Measurements from ENCODE around the gene PFKFB1.
"Not testable (repeated sequence)": the region's sequence is repeated elsewhere in the genome, so short reads cannot be mapped to it uniquely, and the experiment has no call there.

Gene PFKFB1

DNA sequence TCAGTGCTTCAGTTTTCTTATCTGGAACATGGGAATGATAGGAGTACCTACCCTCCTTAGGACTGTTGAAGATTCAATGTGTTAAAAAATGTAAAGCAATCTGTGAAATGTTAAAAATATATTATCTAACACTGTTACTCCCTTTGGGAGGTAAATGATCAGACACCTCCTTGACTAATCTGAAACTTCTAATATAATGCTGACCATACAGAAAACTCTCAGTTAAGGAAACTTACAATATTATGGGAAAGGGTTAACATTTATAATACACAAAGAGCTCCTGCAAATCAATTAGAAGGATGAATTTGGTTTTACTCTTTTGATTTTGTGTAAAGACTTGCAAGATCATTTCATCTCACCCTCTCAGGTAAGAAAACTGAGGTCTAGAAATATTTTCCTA, 1.6 kb upstream of the PFKFB1 start:
- H3K4me3 ChIP-seq (ENCODE audit: control insufficient read depth, low read depth, low read length): no peak overlapping the region
- DNase-seq (ENCODE audit: low read depth): no peak
- TF ChIP-seq, protein P1, sequence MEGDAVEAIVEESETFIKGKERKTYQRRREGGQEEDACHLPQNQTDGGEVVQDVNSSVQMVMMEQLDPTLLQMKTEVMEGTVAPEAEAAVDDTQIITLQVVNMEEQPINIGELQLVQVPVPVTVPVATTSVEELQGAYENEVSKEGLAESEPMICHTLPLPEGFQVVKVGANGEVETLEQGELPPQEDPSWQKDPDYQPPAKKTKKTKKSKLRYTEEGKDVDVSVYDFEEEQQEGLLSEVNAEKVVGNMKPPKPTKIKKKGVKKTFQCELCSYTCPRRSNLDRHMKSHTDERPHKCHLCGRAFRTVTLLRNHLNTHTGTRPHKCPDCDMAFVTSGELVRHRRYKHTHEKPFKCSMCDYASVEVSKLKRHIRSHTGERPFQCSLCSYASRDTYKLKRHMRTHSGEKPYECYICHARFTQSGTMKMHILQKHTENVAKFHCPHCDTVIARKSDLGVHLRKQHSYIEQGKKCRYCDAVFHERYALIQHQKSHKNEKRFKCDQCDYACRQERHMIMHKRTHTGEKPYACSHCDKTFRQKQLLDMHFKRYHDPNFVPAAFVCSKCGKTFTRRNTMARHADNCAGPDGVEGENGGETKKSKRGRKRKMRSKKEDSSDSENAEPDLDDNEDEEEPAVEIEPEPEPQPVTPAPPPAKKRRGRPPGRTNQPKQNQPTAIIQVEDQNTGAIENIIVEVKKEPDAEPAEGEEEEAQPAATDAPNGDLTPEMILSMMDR (conservative IDR thresholded peaks at IDR 0.05; ENCODE audit: control insufficient read depth, insufficient read depth, low read depth, low read length): no peak

DNA sequence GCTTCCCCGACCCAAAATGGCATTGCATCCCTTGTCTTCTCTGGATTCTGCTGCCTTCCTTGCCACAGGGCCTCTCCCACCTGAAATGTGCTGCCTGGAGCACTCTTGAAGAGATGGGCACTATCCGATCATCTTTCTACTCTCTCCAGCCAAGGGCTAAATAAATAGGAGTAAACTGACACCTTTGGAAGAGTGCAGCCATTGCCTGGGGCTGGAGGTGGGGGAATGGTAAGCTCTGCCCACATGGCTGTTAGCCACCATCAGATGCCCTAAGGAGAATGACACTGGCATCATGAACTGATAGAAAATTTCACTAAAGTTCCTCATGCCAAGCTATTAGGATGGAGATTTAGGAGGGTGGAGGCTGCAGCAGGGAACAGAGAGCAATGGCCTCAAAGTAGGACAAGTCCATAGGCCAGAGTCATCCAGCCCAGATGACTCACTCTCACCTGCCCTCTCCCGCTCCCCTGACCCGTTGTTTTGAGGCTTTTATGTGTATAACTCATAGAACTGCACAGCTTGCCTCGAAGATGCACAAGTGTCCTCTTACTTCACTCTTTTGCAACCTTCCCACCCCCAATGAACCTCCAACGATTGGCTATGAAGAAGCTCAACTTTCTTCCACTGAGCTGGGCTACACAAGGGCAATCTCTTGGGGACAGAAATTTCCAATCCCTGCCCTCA, 822 bp upstream of the PFKFB1 start:
- TF ChIP-seq, protein P1 (conservative IDR thresholded peaks at IDR 0.05; ENCODE audit: control insufficient read depth, insufficient read depth, low read depth, low read length): no peak
- no peak for DNase-seq (ENCODE audit: low read depth)
- no peak overlapping the region for H3K4me3 ChIP-seq (ENCODE audit: control insufficient read depth, low read depth, low read length)

DNA sequence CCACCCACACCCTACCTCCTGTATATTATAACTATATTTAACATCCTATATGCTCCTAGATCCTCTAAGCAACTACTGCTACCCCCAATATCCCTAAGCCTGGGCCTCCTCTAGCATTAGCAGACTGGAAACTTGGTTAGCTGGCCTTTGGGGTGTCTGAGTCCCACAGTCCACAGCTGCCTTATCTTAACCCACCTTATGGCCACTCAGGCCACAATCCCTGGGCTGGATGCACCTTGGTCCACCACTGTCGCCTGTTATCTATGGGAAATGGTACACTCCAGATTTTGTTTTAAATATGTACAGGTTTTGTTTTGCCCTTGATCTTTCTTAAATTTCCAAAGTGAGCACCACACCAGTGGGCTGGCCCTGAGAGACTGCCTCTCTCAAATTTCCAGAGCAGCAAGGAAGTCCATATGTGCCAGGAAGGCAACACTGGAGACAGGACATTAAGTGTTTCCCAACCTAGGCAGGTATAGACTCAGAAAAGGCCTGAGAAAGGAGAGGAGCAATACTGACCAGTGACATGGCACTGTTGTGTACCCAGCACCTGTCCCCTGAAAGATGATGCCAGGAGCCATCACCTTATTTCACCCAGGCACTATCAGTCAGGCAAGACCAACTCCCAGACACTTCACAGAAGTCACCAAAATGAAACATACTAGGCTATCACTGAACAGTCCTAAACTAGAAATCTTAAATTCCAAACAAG, 921 bp downstream of the PFKFB1 start:
- TF ChIP-seq, protein P1 (conservative IDR thresholded peaks at IDR 0.05; ENCODE audit: control insufficient read depth, insufficient read depth, low read depth, low read length): no peak
- H3K4me3 ChIP-seq (ENCODE audit: control insufficient read depth, low read depth, low read length): no peak overlapping the region
- DNase-seq (ENCODE audit: low read depth): no peak

DNA sequence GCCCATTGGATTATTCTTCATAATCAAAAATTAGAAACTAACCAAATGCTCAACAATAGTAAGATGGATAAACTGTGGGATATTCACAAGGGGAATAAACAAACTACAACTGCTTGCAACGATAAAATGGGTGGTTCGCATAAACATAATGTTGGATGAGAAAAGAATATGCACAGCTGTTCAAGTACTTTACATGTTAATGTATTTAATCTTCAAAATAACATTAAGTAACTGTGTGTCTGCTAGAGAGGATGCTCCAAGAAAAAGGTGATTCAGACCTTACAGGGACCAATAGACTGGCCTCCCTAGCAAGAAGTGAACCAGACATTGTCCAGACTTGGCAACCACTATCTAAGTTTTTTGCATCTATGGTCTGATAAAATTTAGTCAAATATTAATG, 2.3 kb downstream of the PFKFB1 start:
- DNase-seq (ENCODE audit: low read depth): no peak
- TF ChIP-seq, protein P1 (conservative IDR thresholded peaks at IDR 0.05; ENCODE audit: control insufficient read depth, insufficient read depth, low read depth, low read length): no peak
- H3K4me3 ChIP-seq (ENCODE audit: control insufficient read depth, low read depth, low read length): no peak overlapping the region

DNA sequence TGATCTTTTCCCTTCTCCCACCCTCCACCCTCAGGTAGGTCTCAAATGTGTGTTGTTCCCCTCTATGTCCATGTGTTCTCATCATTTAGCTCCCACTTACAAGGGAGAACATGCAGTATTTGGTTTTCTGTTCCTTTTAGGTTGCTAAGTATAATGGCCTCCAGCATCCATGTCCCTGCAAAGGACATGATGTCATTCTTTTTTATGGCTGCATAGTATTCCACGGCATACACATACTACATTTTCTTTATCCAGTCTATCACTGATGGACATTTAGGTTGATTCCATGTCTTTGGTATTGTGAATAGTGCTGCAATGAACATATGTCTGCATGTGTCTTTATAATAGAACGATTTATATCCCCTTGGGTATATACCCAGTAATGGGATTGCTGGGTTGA, 10.7 kb downstream of the PFKFB1 start:
- H3K4me3 ChIP-seq (ENCODE audit: control insufficient read depth, low read depth, low read length); DNase-seq (ENCODE audit: low read depth): not testable (repeated sequence)

DNA sequence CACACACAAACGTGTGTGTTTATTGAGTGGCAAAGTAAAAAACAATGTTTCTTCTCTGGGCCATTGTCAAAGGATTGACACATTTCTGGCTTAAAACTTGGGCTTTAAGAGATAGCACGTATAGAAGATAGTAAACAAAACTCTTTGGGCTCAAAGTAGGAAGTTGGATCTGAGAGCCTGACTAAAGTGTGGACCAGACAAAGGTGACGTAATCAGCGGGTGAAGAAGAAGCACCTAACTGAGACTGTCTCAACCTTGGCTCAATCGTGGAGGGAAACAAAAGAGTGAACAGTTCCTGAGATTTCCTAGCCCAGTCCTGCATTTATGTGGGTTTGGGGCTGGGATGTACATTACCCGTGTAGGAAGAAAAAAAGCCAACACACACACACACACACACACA, 13.7 kb downstream of the PFKFB1 start:
- no peak for DNase-seq (ENCODE audit: low read depth)
- TF ChIP-seq, protein P1 (conservative IDR thresholded peaks at IDR 0.05; ENCODE audit: control insufficient read depth, insufficient read depth, low read depth, low read length): no peak
- no peak overlapping the region for H3K4me3 ChIP-seq (ENCODE audit: control insufficient read depth, low read depth, low read length)

DNA sequence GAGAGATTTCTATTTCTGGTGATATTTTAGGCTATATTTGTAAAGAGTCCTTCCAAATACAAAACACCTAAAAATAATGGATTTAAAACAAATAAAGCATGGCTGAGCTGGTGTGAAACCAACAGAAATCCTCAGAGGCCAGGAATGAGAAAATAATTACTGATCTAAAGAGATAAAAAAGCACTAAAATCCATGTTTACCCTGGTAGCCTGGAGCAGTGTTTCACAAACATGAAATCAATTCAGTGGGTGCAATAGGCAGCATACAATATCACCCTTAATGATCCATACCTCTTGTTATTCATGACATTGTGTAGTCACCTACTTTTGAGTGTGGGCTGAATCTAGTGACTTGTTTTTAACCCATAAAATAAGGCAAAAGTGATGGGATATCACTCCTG, 14.6 kb downstream of the PFKFB1 start:
- TF ChIP-seq, protein P1 (conservative IDR thresholded peaks at IDR 0.05; ENCODE audit: control insufficient read depth, insufficient read depth, low read depth, low read length): no peak
- no peak overlapping the region for H3K4me3 ChIP-seq (ENCODE audit: control insufficient read depth, low read depth, low read length)

More for the DNA sequence above, 14.6 kb downstream of the PFKFB1 start:
- no peak for DNase-seq (ENCODE audit: low read depth)
